Activated naive CD8-positive, alpha-beta T cell treated with anti-CD3 and anti-CD28 coated beads, Interleukin-2, amount 50 U/mL, for 24 hours (primary cell): ENCODE results near the gene AP5B1.

Source experiments
- ATAC-seq: fragments of 150-1000 bp; cut with Tn5 transposase; one replicate; pipeline ENCODE4 v1.10.0; 2021
- DNase-seq: peaks from one replicate; pipeline ENCODE4 v3.0.0; 2021
- H3K27ac Mint-ChIP-seq: one replicate; pipeline ENCODE4 v1.8.0; 2021; ENCODE audit warnings: mild to moderate bottlenecking, mixed read lengths
- H3K27me3 Mint-ChIP-seq: one replicate; pipeline ENCODE4 v1.8.0; 2021; ENCODE audit warnings: mixed read lengths
- H3K36me3 Mint-ChIP-seq: one replicate; pipeline ENCODE4 v1.8.0; 2021; ENCODE audit warnings: low read depth, mixed read lengths
- H3K4me1 Mint-ChIP-seq: one replicate; pipeline ENCODE4 v1.8.0; 2021; ENCODE audit warnings: mixed read lengths
- H3K4me3 Mint-ChIP-seq: one replicate; pipeline ENCODE4 v1.8.0; 2021; ENCODE audit warnings: mild to moderate bottlenecking, moderate library complexity, mixed read lengths
- H3K9me3 Mint-ChIP-seq: one replicate; pipeline ENCODE4 v1.8.0; 2021; ENCODE audit warnings: mixed read lengths

AP5B1 gene

GRCh38 chr11:65727865-65728264, 52.9 kb downstream of the AP5B1 start:
- H3K27ac Mint-ChIP-seq, result no peak overlapping the region
- H3K4me3 Mint-ChIP-seq, result no peak overlapping the region
- H3K27me3 Mint-ChIP-seq, result peaks cover 14% of the 10 kb centered on the region
- no peaks in the 10 kb centered on the region for H3K9me3 Mint-ChIP-seq
- DNase-seq, result no peak
- ATAC-seq, result no peak
- H3K36me3 Mint-ChIP-seq, result no peaks in the 10 kb centered on the region
- no peaks in the 10 kb centered on the region for H3K4me1 Mint-ChIP-seq

- H3K27me3 Mint-ChIP-seq, result peaks cover 7% of the 10 kb centered on the region
- no peaks in the 10 kb centered on the region for H3K9me3 Mint-ChIP-seq
- H3K36me3 Mint-ChIP-seq, result no peaks in the 10 kb centered on the region
- no peak for ATAC-seq
- no peak overlapping the region for H3K27ac Mint-ChIP-seq
- no peak for DNase-seq
- peaks cover 3% of the 10 kb centered on the region for H3K4me1 Mint-ChIP-seq
- H3K4me3 Mint-ChIP-seq, result no peak overlapping the region
Measured at GRCh38 chr11:65726660-65727059, 54.1 kb downstream of the AP5B1 start.
